ENCODE results near the gene NOP58. TPM values are rescaled to one million over a fixed set of nuclear protein-coding genes. Genes with fewer than 3 reads are reported as not detected.

Gene NOP58
- polyA plus RNA-seq (2011; rRNA removed) = 105 and 172 TPM in 2 replicates
- 50.7 and 58.2 TPM in 2 replicates for polyA plus RNA-seq (2012; cell fraction: cytosol; rRNA removed)
- 57.8 and 104 TPM in 2 replicates for polyA plus RNA-seq (2012; cell fraction: nucleus; rRNA removed)
- polyA plus RNA-seq (2017; fragmentation: RNase III; extraction: RNeasy Plus Mini Kit Qiagen cat#74134 plus additional on column Dnase treatment) = 106 to 132 TPM (median 112 TPM) in 3 replicates
- 28.4 and 47.3 TPM in 2 replicates for polyA minus RNA-seq (2011; rRNA and poly(A)+ RNA removed)

GRCh38 chr2:202265467-202266277 is at the start of gene NOP58:
Gene NOP58, plus strand, starts transcription at chr2:202265763. Its CDS starts 179 bp downstream, at chr2:202265942.
- CTCF ChIA-PET = interaction anchor here (0.6 kb wide), 1 partner anchor 9 kb away, joined by 3 read pairs; no protein-coding TSS in a partner anchor
- Histone ChIP-seq H3K4me2 (peak within 1 kb of the TSS; percentile 71), H3K27ac (peak within 1 kb of the TSS; percentile 93 to 96), H3K4me3 (peak within 1 kb of the TSS; percentile 89), H3K4me1 (peaks cover 36% of the 10 kb centered on the region), H3K9me3 (no peaks in the 10 kb centered on the region)
- ATAC-seq = peak; percentile 96 to 100
- POLR2A ChIA-PET = interaction anchor here (0.7 kb wide), 2 partner anchors 22 to 42 kb away, joined by 3 to 4 read pairs; no protein-coding TSS in a partner anchor
- DNase-seq (ENCODE audit: low read depth in 1 of 2, low spot score in 1 of 2) = peak; percentile 93 to 95
- under 1% methylated on average over 54 of the region's 54 CpGs for WGBS (ENCODE audit: missing lambda C conversion rate)
- FAIRE-seq = no peak
- TF ChIP-seq JUNB (IDR thresholded peaks at IDR 0.05) = no peak
- TF ChIP-seq SMC3 (IDR thresholded peaks at IDR 0.05) = no peak
- TF ChIP-seq ZFP36 (IDR thresholded peaks at IDR 0.05; ENCODE audit: borderline replicate concordance, partially characterized antibody) = no peak
- TF ChIP-seq FOXS1 (CRISPR knock-in tag; IDR thresholded peaks at IDR 0.05) = no peak
- TF ChIP-seq EHMT2 (IDR thresholded peaks at IDR 0.05; ENCODE audit: low read depth) = no peak
- TF ChIP-seq NFE2L2 (conservative IDR thresholded peaks at IDR 0.05; ENCODE audit: low read length) = no peak
- TF ChIP-seq NPAS2 (CRISPR knock-in tag; IDR thresholded peaks at IDR 0.05; ENCODE audit: borderline replicate concordance) = no peak
- peak; percentile 1 to 43; a peak in 2 of 4 replicates for TF ChIP-seq CEBPB (IDR thresholded peaks at IDR 0.05)
- no peak for TF ChIP-seq RFX5 (IDR thresholded peaks at IDR 0.05)
- no peak for TF ChIP-seq ATOH8 (CRISPR knock-in tag; IDR thresholded peaks at IDR 0.05; ENCODE audit: low read depth)
- TF ChIP-seq USF2 (IDR thresholded peaks at IDR 0.05) = no peak
- TF ChIP-seq BHLHE40 (IDR thresholded peaks at IDR 0.05; ENCODE audit: low read depth, low read length) = no peak
- no peak for TF ChIP-seq EP300 (IDR thresholded peaks at IDR 0.05)
- no peak for TF ChIP-seq ELK1 (IDR thresholded peaks at IDR 0.05; ENCODE audit: low read depth, low read length)
- no peak for TF ChIP-seq MAFK (IDR thresholded peaks at IDR 0.05; ENCODE audit: partially characterized antibody)
- no peak for TF ChIP-seq RCOR1 (IDR thresholded peaks at IDR 0.05; ENCODE audit: low read depth, low read length)
- no peak for TF ChIP-seq ZSCAN20 (CRISPR knock-in tag; IDR thresholded peaks at IDR 0.05)
- TF ChIP-seq HEYL (CRISPR knock-in tag; IDR thresholded peaks at IDR 0.05) = no peak
- no peak for TF ChIP-seq CHD4 (IDR thresholded peaks at IDR 0.05; ENCODE audit: borderline replicate concordance)
- TF ChIP-seq CBX8 (IDR thresholded peaks at IDR 0.05) = 0 out of 2 replicates have a peak, but pooled peaks have one; percentile 42
- peak; percentile 97 for TF ChIP-seq MAX (IDR thresholded peaks at IDR 0.05)
- peak; percentile 88; the same call in 1 of the 2 replicates for TF ChIP-seq E2F6 (IDR thresholded peaks at IDR 0.05; ENCODE audit: borderline replicate concordance, low read depth)
- TF ChIP-seq RARB (CRISPR knock-in tag; IDR thresholded peaks at IDR 0.05) = peak; percentile 50
- TF ChIP-seq HOXB5 (CRISPR knock-in tag; IDR thresholded peaks at IDR 0.05) = no peak
- TF ChIP-seq POLR2AphosphoS2 (conservative IDR thresholded peaks at IDR 0.05; ENCODE audit: low read length) = no peak
- no peak for TF ChIP-seq FOSL2 (IDR thresholded peaks at IDR 0.05)
- TF ChIP-seq FOSL2 (CRISPR knock-in tag; IDR thresholded peaks at IDR 0.05) = 0 out of 2 replicates have a peak, but pooled peaks have one; percentile 4
- TF ChIP-seq TFCP2L1 (CRISPR knock-in tag; IDR thresholded peaks at IDR 0.05) = no peak
- TF ChIP-seq HOXA7 (CRISPR knock-in tag; IDR thresholded peaks at IDR 0.05) = 0 out of 2 replicates have a peak, but pooled peaks have one; percentile 53
- TF ChIP-seq TP53 (CRISPR knock-in tag; IDR thresholded peaks at IDR 0.05) = no peak
- no peak for TF ChIP-seq PBX3 (IDR thresholded peaks at IDR 0.05)
- TF ChIP-seq REST (IDR thresholded peaks at IDR 0.05) = peak; percentile 72

Data from A549 (cell line).